Sciatic nerve (tissue), 2 donors: ENCODE results near the gene PRR5. TPM values are rescaled to one million over a fixed set of nuclear protein-coding genes. Genes with fewer than 3 reads are reported as not detected.

Experiments
- ATAC-seq: fragments of 200-7000 bp; cut with Tn5 transposase; one replicate; pipeline ENCODE4 v1.9.1; 2020; ENCODE audit warnings: mild to moderate bottlenecking, moderate library complexity
- DNase-seq: peaks from one replicate; pipeline ENCODE4 v3.0.0-alpha.2; 2020; ENCODE audit warnings: low spot score
- intact Hi-C: fragments of 100-400 bp; cut with DNase I; formaldehyde crosslinking; loops from one replicate; pipeline ENCODE4 v1.14.2; 2022
- total RNA-seq: library from RNA; stranded (reverse); fragmentation: NEBNext Ultra II Directional; extraction: Animal tissue kit (Norgen Biotek cat#: 25700); gene quantifications from one replicate; pipeline ENCODE4 v1.2.1, GENCODE V29; 2021
- donor health status: DM: no; HTN: no; CAD: no.
- donor health status: DM: no; HTN: no; CAD: no.

The PRR5 gene
- total RNA-seq, 1 donor from 2014 or later, result 33.7 TPM

GRCh38 chr22:44707178-44707577 is 5.2 kb downstream of the PRR5 start:
- intact Hi-C loops, result no loop called here
- ATAC-seq (no peak), DNase-seq (no peak)

GRCh38 chr22:44707752-44708151 is 5.7 kb downstream of the PRR5 start:
- intact Hi-C loops, result no loop called here
- ATAC-seq, result no peak
- DNase-seq, result no peak

GRCh38 chr22:44709881-44710392 is 7.9 kb downstream of the PRR5 start:
- intact Hi-C loops, result no loop called here
- ATAC-seq (no peak), DNase-seq (no peak)

- intact Hi-C loops, result no loop called here
- DNase-seq (no peak), ATAC-seq (peak; percentile 18)
Observed at GRCh38 chr22:44710474-44711240, 8.7 kb downstream of the PRR5 start.

GRCh38 chr22:44711241-44711560 is 9.2 kb downstream of the PRR5 start:
- intact Hi-C loops, result no loop called here
- ATAC-seq, result no peak

GRCh38 chr22:44711690-44712555 is 9.9 kb downstream of the PRR5 start:
- ATAC-seq (peak; percentile 19), DNase-seq (no peak)
- intact Hi-C loops, result no loop called here

More at GRCh38 chr22:44711241-44711560, 9.2 kb downstream of the PRR5 start:
- no peak for DNase-seq

- DNase-seq (no peak), ATAC-seq (no peak)
- intact Hi-C loops, result no loop called here
Observed at GRCh38 chr22:44712962-44713361, 11.0 kb downstream of the PRR5 start.

GRCh38 chr22:44714703-44715350 is 12.8 kb downstream of the PRR5 start:
- DNase-seq (no peak), ATAC-seq (peak; percentile 22)
- intact Hi-C loops, result loop anchor here (5.0 kb wide), 1 partner anchor 1402 kb away; no protein-coding TSS in a partner anchor

GRCh38 chr22:44718418-44718817 is 16.4 kb downstream of the PRR5 start:
- no peak for ATAC-seq
- intact Hi-C loops, result loop anchor here (5.0 kb wide), 1 partner anchor 1399 kb away; no protein-coding TSS in a partner anchor

GRCh38 chr22:44719586-44720368 is 17.8 kb downstream of the PRR5 start:
- DNase-seq, result no peak
- ATAC-seq, result no peak
- intact Hi-C loops, result loop anchor here (5.0 kb wide), 1 partner anchor 1398 kb away; no protein-coding TSS in a partner anchor

More at GRCh38 chr22:44718418-44718817, 16.4 kb downstream of the PRR5 start:
- DNase-seq, result no peak

- intact Hi-C loops, result no loop called here
- DNase-seq (no peak), ATAC-seq (no peak)
Observed at GRCh38 chr22:44721213-44721612, 19.2 kb downstream of the PRR5 start.

- DNase-seq (no peak), ATAC-seq (no peak)
- intact Hi-C loops, result no loop called here
Observed at GRCh38 chr22:44722611-44723010, 20.6 kb downstream of the PRR5 start.

GRCh38 chr22:44723801-44724200 is 21.8 kb downstream of the PRR5 start:
- ATAC-seq (no peak), DNase-seq (no peak)
- intact Hi-C loops, result no loop called here

GRCh38 chr22:44724416-44724815 is 22.4 kb downstream of the PRR5 start:
- DNase-seq (no peak), ATAC-seq (no peak)
- intact Hi-C loops, result no loop called here

GRCh38 chr22:44724859-44725258 is 22.9 kb downstream of the PRR5 start:
- DNase-seq (no peak), ATAC-seq (no peak)
- intact Hi-C loops, result loop anchor here (5.0 kb wide), 1 partner anchor 1118 kb away; no protein-coding TSS in a partner anchor

GRCh38 chr22:44726439-44726838 is 24.4 kb downstream of the PRR5 start:
- intact Hi-C loops, result loop anchor here (5.0 kb wide), 1 partner anchor 1119 kb away; no protein-coding TSS in a partner anchor

GRCh38 chr22:44727148-44727547 is 25.1 kb downstream of the PRR5 start:
- intact Hi-C loops, result loop anchor here (5.0 kb wide), 1 partner anchor 1120 kb away; no protein-coding TSS in a partner anchor
- no peak for DNase-seq
- no peak for ATAC-seq

More at GRCh38 chr22:44726439-44726838, 24.4 kb downstream of the PRR5 start:
- DNase-seq (no peak), ATAC-seq (no peak)

- intact Hi-C loops, result loop anchor here (5.0 kb wide), 1 partner anchor 1120 kb away; no protein-coding TSS in a partner anchor
- no peak for DNase-seq
- ATAC-seq, result no peak
Observed at GRCh38 chr22:44727709-44728108, 25.7 kb downstream of the PRR5 start.
